Stimulated activated CD4-positive, alpha-beta T cell treated with anti-CD3 and anti-CD28 coated beads, Interleukin-4, amount 100 ng/mL, for 48 hours (primary cell): Measurements from ENCODE around the gene UBE2E1.
"Not testable (repeated sequence)": the region's sequence is repeated elsewhere in the genome, so short reads cannot be mapped to it uniquely, and the experiment has no call there.

Source experiments
- DNase-seq, 2 donors: peaks; one replicate each; pipeline ENCODE4 v3.0.0-alpha.2; 2020; ENCODE audit warnings: low read depth in 2 of 2

The UBE2E1 gene

GRCh38 chr3:23916886-23917678 is 111.3 kb downstream of the UBE2E1 start, which contains the start of the genes NKIRAS1 and RPL15:
Gene NKIRAS1, minus strand, starts transcription at chr3:23916990. Its CDS starts 6,086 bp downstream, at chr3:23910904.
Gene RPL15, plus strand, starts transcription at chr3:23917132. Its CDS starts 728 bp downstream, at chr3:23917860.
- peak; percentile 92 to 95 for DNase-seq

- peak in 1 of 2 donors; percentile 75 for DNase-seq
Measured at GRCh38 chr3:23917679-23918303, 112.0 kb downstream of the UBE2E1 start.

GRCh38 chr3:23918331-23918730 is 112.6 kb downstream of the UBE2E1 start:
- DNase-seq: not testable (repeated sequence)

GRCh38 chr3:23919628-23920027 is 113.9 kb downstream of the UBE2E1 start:
- no peak for DNase-seq

- no peak for DNase-seq
Measured at GRCh38 chr3:23920151-23920655, 114.4 kb downstream of the UBE2E1 start.

- no peak for DNase-seq
Measured at GRCh38 chr3:23921052-23921511, 115.3 kb downstream of the UBE2E1 start.

DNA sequence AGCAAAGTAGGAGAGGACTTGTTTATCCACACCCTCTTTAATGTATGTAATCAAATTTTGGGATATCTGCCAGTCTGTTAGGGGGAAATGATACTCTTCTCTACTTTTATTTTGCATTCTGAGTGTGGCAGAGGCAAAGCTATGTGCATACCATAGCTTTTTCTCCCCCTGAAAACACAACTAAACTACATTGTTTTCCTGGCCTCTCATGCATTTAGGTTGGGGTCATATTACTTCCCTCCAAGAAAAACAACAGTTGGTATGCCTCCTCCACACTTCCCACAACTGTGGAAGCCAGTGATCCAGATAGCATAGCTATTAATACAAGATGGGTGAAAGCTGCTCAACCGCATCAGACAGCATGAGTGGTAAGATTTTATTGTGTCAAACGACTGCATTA is 118.0 kb downstream of the UBE2E1 start:
- DNase-seq: no peak

DNA sequence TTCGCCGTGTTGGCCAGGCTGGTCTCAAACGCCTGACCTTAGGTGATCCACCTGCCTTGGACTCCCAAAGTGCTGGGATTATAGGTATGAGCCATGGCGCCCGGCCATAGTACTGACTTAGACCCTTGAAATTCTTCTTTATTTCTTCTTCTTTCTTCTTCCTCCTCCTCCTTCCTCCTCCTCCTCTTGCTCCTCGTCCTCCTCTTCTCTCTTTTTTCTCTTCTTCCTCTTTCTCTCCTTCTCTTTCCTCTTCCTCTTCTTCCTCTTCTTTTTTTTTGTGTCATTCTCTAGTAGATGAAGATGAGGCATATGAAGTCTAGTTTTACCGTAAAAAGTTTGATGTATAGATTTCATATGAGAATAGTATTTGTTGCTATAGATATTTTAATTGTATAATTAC is 120.5 kb downstream of the UBE2E1 start:
- no peak for DNase-seq

DNA sequence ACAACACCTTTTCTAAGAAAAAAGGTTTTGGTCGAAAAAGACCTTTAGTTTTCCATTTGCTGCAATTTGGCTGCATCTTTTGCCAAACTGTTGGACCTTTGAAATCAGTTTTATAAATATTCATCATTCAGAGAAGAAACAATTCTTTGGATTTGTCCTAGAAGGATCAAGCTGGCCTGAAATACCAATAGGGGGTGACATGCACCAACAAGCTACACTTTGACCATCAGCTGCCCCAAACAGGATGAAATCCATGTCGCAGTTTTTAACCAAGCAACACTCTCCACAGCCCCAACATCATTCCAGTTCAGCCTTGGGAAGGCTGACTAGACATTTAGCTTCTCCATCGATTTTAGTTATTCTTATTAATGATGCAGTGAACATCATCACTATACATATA is 121.0 kb downstream of the UBE2E1 start:
- no peak for DNase-seq

GRCh38 chr3:23928524-23928923 is 122.8 kb downstream of the UBE2E1 start:
- DNase-seq: no peak

GRCh38 chr3:23931597-23931996 is 125.8 kb downstream of the UBE2E1 start:
- no peak for DNase-seq

DNA sequence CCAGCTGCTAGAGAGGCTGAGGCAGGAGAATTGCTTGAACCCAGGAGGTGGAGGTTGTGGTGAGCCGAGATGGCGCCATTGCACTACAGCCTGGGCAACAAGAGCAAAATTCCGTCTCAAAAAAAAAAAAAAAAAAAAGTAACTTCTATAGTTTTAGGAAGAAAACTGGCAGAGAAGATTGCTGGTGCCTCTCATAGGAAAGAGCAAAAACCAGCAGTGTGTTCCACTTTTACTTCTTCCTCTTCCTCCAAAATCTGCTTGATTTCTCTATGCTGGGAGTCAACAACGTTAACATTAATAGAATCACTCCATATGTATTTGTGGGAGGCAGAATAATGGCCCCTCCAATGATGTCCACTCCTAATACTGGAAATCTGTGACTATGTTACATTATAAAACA is 126.8 kb downstream of the UBE2E1 start:
- no peak for DNase-seq

DNA sequence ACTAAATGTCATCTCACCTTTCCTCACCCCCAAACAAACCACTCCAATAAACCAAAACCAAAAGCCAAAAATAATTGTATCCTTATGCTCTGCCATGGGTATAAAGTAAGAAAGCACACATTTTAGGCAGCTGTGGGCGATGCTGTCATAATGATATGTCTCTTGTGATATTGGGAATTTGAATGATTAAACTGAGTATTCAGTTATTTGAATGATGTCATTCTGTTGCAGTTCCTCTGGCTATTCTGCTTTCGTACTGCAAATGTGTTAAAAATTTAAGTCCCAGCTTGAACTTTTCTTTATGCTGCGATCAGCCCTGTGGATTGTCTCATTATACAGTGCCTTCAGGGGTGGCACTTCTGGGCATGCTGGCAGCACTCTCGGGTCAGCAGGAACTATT is 128.5 kb downstream of the UBE2E1 start:
- DNase-seq: no peak

- DNase-seq: no peak
Measured at GRCh38 chr3:23937296-23937695, 131.5 kb downstream of the UBE2E1 start.

DNA sequence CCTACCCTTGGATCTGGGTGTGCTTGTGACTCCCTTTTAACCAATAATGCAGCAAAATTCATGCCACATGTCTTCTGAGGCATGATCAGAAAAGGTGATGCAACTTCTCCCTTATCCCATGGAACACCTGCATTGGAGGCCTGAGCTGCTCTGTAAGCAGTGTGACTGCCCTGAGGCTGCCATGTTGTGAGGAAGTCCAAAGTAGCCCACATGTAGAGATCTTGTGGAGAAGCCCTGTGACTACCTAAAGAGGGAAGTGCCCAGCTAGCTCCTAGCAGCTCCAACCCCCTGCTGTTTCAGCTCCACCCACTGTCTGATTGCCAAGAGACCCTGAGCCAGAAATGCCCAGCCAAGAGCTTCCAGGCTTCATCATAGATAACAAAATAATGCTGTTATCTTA is 132.9 kb downstream of the UBE2E1 start:
- no peak for DNase-seq

DNA sequence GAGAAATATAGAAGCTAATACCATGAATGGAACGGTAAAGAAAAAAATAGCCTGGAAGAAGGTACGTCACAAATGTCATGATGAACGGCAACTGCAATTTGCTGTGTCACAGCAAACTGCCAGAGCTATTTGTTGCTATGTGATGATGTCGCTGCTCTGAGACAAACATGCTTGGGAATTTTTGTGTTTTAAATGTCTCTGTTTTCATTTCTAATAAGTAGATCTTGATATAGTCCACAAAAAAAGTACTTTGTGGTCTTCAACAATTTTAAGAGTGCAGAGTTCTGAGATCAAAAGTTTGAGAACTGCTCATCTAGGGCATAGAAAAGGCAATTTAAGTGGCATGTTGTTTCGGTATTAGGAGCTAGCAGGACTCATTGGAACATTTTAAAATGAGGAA is 135.0 kb downstream of the UBE2E1 start:
- no peak for DNase-seq
